NCI-H748 treated with DMSO at 0.1 percent for 48 hours (cell line): ENCODE measurements around the gene COPB2.
"Not testable (repeated sequence)": the region's sequence is repeated elsewhere in the genome, so short reads cannot be mapped to it uniquely, and the experiment has no call there.

Experiments
- DNase-seq: peaks from one replicate; lab custom pipeline; 2025; lab: John Stamatoyannopoulos, UW

Gene COPB2

DNA sequence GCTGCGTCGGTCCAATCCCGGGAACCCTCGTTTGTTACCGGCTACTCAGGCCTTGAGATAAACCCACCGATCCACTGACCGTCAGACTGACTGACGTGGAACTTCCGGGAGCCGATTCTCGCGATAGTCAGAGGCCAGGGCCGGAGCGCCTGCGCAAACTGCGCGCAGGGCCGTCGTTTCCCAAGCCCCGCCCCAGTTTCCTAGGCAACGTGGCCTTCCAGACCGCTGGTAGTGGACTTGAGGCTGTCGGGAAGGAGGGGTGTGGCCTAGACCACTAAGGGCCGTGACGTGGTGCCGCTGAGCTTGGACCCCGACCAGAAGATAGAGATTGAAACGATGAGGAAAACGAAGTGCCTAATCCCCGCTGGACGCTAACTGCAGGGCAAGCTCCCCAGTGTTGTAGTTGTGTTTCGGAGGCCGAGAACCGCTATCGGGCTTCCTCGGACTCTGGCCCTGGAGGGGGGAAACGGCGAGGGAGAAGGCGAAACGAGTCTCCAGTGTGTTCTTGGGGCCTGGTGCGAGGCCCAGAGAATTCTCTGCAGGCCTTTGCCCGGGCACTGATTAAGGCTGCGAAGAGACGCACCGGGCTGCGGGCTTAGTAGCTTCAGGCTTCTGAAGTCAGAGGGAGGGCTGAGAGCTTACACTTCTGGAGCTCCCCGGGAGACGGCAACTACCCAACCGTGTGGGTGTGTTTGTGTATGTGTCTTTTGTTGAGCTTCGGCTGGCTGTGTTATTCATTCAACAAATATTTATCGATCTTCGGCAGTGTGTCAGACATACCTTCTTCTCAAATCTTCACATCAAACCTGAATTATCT is at the start of gene COPB2:
Gene COPB2, minus strand, starts transcription at position 96 of the 817 bp plus-strand sequence. CDS start 97 bp downstream, outside the sequence.
- peak; percentile 87 for DNase-seq

DNA sequence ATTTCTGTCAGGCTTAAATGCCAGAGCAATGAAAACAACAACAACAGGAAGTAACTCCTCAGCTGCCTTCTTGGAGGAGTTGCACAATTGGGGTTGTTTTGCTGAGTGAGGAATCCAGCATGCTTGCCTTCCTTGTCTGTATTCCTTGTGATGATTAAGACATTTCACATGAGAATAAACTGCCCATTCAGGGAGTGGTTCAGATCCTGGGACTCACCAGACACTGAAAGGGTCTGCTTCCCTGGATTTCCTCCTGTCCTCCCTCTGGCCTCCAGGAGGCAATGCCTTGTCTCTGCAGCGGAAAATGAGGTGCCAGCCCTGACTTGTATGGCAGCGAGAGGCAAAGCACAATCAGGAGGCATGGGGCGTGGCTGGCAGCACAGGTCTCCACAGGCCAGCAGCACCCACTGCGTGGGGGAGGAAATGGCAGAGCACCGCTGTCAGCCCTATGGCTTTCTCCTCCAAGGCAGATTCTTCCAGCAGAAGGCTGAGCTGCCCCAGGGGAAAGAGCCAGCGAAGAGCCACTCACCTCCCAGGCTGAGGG is 45.4 kb upstream of the COPB2 start:
- no peak for DNase-seq

DNA sequence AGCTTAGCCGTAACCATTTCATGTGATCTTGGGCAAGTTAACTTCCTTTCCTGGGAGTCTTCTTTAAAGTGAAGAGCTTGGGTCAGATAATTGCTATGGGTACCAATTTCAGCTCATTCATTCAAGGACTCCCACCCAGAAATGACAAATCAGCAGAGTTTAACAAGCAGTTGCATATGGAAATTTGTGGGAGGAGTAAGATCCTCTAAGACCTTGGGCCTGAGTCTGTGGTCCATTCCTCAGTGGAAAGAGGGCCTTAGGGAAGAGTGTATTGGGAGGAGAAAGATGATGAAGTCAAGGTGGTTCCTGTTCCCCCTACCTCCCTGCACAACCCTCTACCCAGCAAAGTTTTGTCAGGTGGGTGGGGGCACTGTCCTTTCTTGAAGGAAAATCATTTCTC is 44.8 kb upstream of the COPB2 start:
- no peak for DNase-seq

DNA sequence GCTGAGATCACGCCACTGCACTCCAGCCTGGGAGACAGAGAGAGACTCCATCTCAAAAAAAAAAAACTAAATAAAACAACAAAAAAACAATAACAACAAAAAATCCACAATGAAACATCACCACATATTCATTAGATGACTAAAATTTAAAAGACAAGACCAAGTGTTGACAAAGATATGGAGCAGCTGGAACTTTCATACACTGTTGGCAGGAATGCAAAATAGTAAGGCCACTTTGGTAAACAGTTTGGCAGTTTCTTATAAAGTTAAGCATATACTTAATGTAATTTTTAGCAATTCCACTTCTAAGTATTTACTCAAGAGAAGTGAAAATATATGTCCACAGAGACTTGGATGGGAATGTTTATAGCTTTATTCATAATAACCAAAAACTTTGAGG is 43.6 kb upstream of the COPB2 start:
- no peak for DNase-seq

DNA sequence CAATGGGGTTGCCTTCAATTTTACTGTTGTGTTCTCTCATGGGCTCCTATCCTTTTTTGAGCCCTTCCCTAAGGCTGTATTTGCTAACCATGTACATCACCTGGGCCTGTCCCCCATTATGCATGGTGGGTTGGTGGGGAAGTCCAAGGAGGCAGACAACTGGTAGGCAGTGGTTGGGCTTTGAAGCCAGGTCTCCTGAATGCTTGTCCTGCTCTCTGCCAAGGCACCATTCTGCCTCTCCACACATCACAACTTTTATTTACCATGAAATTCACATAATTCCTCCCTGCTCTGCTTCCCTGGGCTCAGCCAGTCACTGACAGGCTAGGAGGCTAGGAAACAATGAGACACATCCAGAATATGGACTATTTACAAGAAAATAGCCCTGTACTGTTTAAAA is 41.0 kb upstream of the COPB2 start:
- DNase-seq, result no peak

DNA sequence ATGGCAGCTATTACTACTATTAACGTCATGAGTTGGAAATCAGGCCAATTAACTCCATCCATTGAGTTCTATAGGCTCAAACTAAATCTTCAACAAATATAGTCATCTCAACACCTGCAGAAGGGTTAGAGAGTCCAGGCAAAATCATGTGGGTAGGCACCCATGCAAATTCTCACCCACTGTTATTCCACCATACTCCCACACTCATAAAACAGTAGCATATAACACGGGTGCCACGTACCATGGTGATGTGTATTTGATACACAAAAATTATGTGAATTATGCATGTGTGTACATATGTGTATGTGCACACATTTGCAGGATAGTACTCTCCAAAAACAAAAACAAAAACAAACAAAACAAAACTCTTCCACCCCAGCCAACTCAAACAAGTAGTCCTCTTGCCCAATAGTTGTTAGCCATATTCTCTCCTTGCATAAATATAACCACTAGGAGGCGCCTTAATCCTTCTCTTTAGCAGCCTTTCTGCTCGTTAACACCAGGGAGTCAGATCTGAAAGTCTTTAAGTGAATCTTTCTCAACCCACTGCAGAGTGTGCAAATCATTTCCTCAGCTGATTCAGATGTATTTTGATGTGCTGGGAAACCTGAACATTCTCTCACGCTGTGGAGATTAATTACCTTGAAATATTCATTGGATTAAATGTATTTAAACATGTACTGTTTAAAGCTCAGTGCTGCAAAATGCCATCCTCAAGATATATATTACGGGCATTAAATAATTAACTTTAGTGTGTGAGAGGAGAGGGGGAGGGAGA is 38.0 kb upstream of the COPB2 start:
- DNase-seq, result peak; percentile 50

DNA sequence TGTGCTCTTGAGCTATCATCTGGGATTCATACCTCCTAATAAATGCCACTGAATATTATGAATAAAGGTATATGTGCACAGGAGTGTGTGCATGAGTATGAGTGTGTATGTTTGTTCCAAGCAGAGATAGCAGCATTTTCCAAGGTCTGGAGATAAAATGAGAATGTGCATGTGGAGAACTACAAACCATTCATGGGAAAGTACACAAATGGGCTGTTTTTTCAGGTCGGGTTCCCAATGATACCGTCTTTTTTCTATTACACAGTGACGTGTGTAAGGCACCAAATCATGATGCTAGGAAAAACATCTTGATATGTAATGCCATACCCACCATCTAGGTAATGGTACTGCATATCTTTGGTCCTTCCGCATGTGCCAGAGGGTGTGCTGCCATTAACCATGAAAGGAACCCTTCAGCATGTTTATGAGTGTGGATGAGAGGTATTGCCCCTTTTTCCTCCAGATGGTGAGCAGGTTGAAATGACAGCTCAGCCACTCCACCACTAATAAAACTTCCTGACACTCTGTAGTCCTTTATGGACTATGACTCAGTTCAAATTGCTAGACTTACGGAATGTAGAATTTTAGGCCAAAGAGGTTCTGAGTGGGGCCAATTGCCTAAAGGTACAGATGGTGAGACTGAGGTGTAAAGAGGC is 36.4 kb upstream of the COPB2 start:
- DNase-seq, result no peak

DNA sequence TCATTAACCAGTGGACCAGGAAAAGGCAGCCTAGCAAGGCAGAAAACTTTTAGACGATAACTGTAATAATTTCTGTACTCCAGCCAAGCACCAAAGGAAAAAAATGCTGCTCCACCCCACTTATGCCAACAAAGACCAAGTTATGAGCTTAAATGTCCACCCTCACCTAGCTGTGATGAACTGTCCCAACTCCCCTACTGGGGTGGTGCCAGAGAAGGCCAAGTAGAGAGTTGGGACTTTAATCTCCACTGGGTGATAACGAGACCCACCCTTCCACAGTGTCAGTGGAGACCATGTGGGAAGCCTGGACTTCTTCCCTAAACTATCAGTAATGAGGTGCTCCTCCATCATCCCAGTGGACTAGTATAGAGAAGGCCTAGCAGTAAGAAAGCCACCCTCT is 33.8 kb upstream of the COPB2 start:
- DNase-seq, result no peak

DNA sequence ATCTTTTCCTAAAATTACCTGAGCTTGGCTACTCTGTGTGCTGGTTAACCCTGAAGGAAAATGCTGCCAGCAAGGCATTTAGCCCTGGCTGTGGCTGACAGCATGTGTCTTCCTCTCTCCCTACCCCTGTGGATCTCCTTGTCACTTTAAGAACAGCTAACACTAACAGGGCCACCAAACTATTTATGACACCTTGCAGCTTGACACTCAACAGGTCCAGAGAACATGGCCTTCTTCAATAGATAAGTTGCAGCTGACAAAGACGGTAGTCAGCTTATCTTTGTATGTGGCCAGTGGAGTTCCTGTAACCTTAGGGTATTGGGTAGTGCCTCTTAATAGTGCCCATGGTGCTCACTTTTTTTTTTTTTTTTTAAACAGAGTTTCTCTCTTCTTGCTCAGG is 32.0 kb upstream of the COPB2 start:
- DNase-seq, result no peak

DNA sequence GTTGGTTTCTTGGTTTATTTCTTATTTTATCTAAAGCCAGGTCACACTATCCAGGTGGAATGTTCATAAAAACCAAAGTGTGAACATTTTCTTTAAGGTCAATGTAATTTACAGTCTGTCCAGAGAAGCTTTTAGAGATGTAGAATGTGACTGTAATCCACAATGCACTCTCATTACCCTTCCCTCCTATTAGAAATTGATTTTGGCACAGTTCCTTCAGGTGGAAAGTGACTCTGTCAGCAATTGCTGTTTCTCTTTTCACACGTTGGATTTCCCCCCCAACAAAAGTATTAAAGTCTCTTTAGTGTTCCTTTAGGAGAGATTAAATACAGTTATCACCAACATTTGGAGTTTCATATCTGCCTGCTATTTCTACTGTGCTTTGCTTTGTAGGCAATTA is 31.6 kb upstream of the COPB2 start:
- no peak for DNase-seq

DNA sequence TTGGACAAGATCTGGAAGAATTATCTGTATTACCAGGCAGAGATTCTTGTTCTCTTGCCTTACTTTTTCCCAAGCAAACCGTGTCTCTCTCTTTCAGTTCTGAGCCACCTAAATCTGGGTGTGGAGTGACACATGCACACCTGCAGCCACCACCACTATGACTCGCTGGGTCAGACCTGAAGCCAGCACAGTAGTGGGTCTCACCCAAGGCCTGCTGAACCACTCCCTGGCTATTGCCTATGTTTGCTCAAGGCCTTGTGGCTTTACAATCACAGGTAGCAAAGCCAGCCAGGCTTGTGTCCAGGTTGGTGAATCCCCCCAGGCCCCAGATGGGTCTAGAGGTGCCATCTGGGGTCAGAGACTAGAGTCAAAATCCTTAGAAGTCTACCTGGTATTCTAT is 28.7 kb upstream of the COPB2 start:
- no peak for DNase-seq

DNA sequence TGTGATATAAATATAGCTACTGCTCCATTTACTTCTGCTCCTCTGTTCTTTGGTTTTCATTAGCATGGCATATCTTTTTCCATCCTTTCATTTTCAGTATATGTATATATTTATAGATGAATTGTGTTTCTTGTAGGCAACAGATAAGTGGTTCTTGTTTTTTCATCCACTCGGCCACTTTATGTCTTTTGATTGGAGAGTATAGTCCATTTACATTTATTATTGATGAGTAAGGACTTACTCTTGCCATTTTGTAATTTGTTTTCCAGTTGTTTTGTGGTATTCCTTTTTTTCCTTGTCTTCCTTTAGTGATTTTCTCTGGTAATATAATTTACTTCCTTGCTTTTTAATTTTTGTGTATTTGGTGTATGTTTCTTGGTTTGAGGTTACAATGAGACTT is 26.8 kb upstream of the COPB2 start:
- no peak for DNase-seq

DNA sequence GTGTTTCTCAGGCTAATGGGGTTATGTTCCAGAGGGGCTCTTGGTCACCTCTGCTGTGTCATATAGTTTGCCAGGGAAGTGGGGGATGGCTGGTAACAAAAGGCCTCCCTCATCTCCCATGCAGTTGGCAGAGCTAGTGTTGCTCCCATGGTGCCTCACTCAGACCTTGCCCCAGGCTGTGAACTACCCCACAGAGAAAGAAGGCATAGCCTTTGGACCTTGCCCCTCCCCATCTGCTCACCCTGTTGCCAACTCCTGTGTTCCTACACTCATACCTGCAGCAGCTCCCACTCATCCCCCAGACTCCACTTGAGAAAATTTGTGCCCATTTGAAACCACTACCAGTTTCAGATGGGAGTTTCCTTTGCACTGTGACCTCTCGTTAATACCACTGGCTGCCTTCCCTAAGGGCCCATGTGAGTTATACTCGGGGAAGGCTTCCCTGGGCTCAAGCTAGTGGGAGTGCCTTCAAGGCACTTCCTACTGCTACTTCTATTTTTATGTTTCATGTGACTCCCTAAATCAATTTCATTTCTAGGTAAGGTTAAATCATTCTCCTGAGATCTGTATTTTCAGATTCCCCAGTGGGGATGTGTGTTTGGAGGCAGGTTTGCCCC is 25.3 kb upstream of the COPB2 start:
- DNase-seq, result no peak

DNA sequence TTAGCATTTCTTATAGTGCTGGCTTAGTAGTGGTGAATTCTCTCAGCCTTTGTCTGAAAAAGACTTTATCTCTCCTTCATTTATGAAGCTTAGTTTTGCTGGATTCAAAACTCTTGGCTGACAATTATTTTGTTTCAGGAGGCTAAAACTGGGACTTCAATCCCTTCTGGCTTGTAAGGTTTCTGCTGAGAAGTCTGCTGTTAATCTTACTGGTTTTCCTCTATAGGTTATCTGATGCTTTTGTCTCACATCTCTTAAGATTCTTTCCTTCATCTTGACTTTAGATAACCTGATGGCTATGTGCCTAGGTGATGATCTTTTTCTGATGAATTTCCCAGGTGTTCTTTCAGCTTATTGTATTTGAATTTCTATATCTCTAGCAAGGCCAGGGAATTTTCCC is 23.4 kb upstream of the COPB2 start:
- not testable (repeated sequence) for DNase-seq

DNA sequence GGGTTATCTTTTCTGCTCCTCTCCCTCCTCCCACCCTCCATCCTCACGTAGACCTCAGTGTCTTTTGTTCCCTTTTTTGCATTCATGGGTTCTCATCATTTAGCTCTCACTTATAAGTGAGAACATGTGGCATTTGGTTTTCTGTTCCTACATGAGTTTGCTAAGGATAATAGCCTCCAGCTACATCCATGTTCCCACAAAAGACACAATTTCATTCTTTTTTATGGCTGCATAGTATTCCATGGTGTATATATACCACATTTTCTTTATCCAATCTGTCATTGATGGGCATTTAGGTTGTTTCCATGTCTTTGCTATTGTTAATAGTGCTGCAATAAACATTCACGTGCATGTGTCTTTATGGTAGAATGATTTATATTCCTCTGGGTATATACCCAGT is 11.7 kb upstream of the COPB2 start:
- not testable (repeated sequence) for DNase-seq

DNA sequence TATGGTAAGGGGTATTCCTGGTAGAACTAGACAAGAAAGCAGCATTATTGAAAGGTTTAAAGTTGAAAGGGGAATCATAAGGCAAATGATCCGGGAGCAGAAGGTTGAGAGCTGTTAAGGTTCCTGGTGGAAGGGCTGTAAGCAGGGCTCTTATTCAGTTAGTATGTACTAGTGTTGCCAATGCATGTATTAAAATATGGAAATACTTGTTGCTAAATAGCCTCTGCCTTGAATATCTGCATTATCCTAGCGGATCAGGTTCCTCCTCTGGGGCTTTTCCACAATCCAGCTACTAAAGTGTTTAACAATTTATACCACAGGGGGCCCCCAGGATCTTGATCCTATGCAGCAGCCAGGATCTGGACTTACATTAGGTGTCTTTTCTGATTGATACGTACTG is 7.3 kb upstream of the COPB2 start:
- no peak for DNase-seq

DNA sequence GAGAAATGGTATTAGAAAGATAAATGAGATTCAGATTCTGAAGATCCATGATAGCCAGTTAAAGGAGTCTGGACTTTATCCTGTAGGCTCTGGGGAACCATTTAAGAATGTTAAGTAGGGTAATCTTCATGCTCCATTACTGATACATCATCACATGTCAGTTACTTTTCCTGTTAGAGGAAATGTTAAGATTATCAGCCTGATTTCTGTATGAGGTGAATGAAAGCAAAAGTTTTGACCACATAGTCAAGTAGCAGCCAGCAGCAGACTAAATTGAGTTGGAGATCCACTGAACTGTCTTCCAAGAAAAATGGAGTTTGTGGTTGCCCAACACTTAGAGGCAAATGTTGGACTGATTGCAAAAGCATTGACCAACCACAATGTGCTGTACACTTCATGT is 4.7 kb upstream of the COPB2 start:
- no peak for DNase-seq

DNA sequence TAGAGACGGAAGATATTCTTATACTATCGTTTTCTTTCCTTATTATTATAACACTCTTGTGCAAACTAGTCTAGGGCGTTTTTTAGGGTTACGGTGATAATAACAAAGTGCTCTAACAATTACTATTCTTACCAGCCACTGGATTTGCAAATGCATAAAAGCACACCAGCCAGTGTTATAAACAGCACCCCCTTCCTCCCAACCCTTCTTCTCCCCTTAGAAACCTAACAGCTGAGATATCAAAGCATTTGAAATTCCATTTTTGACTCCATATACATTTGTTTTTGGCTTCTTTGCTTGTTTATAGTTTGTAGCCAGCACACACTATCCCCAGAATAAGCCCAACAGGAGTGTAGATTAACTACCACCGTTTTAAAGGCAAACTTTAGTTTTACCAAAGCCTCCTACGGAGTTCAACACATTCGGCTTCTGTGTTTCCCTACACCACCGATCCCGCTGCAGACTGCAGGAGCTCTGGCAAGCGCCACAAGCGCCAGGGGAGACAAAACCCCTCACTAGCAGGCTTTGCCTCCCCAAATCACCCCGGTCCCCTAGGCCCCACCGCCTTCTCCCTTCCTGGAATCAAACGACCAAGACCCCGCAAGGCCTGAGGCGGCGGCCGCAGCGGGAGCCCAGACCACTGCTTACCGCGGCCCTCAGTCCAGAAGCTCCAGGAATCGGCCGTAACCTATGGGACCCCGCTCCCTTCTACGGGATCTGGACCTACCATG is 461 bp downstream of the COPB2 start:
- no peak for DNase-seq

DNA sequence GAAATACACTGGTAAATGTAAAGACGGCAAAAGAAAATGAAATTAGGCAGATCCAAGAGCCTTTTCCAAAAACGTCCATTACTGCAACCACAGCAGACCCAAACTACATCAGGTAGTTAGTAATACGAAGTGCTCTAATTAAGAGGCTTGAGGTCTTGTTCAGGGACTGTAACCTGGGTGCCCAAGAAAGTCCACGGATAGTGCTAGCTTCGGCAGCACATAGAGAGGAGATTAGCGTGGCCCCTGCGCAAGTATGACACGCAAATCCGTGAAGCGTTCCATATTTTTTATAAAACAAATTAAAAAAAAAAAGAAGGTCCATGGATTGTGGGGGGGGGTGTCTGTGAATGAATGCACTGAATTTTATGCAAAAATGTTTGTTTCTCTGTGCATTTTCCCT is 1.4 kb downstream of the COPB2 start:
- DNase-seq, result no peak

DNA sequence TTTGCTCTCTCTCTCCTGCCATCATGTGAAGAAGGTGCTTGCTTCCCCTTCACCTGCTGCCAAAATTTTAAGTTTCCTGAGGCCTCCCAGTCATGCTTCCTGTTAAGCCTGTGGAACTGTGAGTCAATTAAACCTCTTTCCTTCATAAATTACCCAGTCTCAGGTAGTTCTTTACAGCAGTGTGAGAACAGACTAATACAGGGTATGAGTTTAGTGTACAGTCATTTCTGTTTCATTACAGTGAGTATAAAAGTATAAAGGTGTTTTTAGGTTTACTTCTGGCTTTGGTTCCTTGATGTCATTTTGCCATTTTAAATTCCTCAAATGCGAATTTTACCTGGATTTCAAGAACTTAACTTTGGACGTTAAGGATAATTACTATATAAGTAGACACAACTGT is 7.2 kb downstream of the COPB2 start:
- not testable (repeated sequence) for DNase-seq

DNA sequence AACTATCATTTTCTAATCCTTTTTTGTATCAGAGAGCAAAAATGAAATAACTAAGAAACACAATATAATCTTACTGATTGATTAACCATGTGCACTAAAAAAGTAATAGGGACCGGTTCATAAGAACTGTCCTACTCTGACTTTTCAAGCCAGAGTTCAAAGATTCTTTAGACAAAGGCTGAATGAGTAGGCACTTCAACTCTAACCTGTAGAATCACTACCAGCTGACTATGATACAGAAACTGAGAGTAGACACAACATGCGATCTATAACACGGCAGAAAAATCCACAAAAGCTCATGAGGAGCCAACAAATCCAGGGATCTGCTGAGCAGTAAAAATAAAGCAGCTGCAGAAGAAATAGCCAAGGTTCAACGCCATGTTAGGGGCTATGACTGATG is 8.9 kb downstream of the COPB2 start:
- no peak for DNase-seq
